Activated CD4-positive, CD25-positive, alpha-beta regulatory T cell treated with anti-CD3 and anti-CD28 coated beads, Interleukin-2, amount 50 U/mL, for 16 hours (primary cell): Measurements from ENCODE around the gene EIF5A.

Source experiments
- DNase-seq: peaks from one replicate; pipeline ENCODE4 v3.0.0-alpha.2; 2020; ENCODE audit warnings: low read depth, low spot score

The EIF5A gene

DNA sequence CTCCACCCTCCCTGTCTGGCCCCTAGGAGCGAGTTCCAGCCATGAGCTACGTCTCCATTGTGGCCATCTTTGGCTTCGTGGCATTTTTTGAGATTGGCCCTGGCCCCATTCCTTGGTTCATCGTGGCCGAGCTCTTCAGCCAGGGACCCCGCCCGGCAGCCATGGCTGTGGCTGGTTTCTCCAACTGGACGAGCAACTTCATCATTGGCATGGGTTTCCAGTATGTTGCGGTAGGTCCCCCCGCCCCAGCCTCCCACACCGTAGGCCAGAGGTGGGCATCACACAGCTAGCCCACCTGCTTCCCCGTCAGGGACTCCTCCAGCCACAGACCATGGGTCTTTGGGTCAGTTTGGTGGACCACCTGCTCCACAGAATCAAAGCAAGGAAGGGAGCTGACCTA, 21.7 kb upstream of the EIF5A start:
- DNase-seq: no peak

DNA sequence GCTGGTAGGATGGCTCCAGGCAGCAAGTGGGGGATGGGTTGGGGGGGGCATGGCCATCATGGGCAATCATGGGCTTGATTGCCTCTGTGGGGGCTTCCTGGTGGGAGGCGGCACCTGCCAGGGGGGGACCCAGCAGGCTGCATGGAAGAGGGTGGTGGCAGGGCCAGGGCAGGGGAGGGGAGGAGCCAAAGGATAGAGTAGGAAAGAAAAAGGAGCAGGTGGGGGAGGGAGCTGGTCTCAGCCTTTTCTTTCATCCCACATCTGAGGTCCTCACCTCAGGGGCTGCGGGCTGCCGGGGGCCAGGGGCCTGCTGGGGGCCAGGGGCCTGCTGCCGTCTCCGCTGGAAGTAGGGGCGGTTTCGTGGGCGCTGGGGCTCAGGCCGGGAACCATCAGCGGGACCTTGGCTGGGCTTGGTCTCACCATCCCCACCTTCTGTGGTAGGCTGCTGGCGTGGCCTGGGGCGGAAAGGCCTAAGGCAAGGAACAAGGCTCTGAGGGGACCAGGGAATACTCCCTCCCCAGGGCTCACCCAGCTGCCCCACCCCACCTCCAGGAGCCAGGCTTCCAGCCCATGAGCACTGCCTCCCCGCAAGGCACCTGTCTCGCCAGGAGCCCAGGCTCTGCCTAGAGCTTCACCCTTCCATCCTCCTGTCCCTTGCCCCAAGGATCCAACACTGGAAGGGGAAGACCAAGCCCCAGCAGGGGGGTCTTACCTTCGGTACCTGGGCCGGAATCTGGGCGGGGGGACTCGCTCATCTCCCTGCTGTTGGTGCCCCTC, 18.0 kb upstream of the EIF5A start:
- no peak for DNase-seq

DNA sequence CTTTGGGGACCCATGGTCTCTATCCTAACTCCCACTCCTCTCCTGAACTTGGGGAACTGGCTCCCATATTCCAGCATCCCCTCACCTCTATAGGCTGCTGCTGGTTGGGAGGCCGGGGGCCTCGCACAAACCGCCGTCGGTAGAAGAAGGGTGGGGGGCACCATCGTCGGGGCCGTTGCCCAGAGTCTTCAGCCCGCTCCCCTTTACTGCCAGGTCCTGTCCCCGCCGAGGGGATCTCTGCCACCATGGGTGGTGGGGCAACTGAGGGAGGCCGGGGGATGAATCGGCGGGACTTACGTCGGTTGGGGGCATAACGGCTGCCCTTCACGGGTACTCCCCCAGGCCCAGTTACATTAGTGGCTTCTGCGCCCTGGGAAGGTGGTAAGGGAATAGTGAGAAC, 17.3 kb upstream of the EIF5A start:
- DNase-seq: no peak

DNA sequence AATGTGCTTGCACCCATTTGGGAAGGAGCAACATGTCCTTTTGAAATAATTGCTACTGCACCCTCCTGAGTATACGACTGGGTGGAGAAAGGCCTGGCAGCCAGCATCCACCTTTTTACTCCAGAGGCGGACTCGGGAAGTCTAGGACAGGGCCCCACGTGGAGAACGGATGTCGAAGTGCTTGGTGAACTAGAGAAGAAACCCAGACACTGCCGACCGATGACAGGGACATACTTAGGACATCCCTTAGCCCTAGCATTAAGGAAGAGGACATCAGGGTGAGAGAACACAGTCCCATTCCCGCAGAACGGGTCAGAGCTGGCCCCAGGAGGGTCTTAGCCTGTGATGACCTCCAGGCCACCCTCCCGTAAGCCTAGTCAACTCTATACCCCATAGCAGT, 16.7 kb upstream of the EIF5A start:
- DNase-seq: no peak

DNA sequence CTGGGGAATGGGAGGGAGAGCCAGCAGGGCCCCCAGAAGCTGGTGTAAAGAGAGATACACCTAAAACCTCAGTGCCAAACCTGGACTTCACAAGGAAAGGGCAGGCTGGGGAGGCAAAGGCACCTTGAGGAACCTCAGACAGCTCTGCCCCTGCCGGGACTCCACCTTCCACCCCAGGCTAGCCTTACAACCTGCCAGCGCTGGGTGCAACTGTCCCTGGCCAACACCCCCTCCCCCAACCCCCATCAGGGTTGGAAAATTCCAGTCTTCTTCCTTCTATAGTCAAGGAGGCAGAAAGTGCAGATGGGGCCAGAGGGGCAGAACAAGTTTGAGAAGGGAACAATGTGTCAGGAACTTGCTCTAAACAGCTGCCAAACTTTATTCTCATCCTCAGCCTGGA, 15.2 kb upstream of the EIF5A start:
- no peak for DNase-seq

DNA sequence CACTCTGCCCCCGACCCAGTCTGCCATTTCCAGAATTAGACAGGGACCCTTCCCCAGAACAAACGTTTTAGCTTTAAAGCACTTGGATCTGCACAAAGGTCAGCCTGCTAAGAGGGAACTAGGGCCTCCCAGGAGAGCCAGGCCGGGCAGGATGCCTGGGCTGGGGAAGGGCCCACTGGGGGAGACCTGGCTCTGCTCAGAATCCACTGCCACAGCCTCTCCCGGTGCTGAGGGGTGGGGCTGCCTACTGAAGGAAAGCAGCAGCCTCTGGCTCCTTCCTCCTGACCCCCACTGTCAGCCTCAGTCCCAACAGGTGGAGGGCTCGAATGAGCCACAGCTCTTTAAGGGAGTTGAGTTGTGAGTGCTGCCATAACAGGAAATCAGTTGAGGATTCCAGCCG, 14.7 kb upstream of the EIF5A start:
- no peak for DNase-seq

DNA sequence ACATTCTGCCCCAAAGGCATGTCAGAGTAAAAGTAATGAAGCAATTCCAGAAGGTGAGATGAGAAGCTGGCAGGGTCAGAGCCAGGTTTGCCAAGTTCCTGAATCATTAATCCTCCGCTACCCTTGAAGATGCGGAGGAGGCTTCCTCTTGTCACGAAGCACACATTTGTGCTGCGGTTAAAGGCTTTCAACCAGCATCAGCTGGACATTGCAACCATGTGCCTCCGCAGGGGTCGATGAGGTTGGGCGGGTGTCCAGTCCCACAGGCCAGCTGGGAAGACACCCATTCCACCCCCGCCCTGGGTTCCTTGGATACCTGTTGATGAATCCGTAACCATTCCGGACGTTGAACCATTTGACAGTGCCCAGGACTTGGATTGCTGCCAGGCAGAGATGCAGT, 14.3 kb upstream of the EIF5A start:
- DNase-seq: no peak

DNA sequence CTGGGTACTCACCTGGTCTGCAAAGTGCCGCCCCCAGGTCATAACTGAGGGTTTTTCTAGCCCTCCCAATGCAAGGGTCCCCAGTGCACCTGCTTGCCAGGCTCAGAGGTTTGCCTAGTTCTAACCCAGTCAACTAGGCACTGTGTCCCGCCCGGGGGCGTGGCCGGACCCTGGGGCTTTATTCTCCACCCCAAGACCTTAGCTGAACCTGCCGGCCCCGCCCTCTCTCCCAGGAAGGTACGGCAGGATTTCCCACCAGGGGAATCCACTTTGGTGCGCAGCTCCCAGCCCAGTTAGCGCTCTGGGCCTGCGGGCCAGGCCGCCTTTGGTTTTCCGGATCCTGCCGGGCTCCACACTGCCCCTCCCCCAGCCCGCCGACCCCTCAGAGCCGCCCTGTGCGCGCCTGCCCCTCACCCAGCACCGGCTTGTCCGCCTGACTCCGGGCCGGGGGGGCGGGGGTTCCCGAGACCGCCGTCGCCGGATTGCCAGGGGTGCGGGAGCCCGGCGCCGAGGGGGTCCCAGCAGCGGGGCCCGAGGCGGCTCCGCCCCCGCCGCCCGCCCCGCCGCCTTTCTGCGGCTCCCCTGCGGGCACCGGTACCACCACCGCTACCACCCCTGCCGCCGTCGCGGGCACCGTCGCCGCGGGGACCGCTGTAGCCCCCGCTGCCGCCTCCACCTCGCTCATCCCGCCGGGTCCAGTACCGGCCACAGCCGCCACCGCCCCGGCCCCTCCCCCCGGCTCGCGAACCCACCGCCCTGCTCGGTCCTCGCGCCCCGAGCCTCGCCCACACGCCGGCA, 13.4 kb upstream of the EIF5A start:
- DNase-seq: no peak

DNA sequence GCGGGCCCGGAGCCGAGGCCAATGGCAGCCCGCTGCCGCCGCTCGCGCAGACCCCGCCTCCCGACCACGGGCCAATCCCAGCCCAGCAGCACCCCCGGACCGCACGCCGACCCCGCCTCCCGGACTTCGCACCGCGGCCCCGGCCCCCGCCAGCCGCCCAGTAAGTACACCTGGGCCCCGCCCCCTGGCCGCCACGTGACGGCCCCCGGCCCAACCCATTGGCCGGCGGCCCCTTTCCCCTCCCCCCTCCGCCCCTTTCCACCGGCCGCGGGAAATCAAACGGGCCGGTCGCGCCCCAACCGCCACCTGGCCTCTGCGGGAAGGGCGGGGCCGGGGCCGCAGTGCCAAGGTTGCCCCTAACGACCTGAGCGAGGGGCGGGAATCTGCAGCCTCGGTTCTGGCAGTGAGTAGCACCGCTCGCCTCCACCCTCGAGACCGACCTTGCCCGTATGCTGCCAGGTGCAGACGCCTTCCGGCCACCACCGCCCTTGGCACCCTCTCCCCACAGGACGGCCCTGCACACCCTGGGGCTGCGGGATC, 12.7 kb upstream of the EIF5A start, which contains the start of gene YBX2:
Gene YBX2 (minus strand): TSS at position 26 of the 540 bp plus-strand sequence. CDS start 139 bp downstream, outside the sequence.
- DNase-seq: peak; percentile 39

DNA sequence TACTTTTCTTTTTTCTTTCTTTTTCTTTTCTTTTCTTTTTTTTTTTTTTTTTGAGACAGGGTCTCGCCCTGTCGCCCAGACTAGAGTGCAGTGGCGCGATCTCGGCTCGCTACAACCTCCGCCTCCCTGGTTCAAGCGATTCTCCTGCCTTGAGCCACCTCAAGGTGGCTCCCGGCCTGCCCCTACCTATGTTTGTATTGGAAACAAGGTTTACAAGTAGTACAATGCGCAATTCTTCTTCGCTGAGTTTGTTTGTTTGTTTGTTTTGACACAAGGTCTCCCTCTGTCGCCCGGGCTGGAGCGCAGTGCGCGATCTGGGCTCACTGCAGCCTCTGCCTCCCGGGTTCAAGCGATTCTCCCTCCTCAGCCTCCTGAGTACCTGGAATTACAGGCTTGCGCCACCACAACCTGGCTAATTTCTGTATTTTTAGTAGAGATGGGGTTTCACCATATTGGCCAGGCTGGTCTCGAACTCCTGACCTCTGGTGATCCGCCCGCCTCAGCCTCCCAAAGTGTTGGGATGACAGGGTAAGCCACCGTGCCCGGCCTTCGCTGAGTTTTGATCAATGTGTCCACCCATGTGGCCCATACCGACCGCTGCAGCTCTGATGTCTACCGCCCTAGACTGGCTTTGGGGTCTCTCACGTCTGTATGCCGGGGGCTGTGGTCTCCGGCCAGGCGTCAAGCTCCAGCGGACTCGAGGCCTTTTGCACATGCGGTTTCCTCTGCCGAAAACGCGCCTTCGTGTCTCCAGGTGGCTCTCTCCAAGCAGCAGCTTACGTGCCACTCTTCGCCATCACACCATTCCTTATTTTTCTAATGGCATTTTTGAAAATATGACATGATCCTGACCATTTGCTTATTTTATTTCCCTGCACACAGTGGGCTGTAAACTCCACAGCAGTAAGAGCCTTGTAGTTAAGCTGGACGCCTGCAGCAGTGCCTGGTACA, 11.9 kb upstream of the EIF5A start:
- DNase-seq: no peak

DNA sequence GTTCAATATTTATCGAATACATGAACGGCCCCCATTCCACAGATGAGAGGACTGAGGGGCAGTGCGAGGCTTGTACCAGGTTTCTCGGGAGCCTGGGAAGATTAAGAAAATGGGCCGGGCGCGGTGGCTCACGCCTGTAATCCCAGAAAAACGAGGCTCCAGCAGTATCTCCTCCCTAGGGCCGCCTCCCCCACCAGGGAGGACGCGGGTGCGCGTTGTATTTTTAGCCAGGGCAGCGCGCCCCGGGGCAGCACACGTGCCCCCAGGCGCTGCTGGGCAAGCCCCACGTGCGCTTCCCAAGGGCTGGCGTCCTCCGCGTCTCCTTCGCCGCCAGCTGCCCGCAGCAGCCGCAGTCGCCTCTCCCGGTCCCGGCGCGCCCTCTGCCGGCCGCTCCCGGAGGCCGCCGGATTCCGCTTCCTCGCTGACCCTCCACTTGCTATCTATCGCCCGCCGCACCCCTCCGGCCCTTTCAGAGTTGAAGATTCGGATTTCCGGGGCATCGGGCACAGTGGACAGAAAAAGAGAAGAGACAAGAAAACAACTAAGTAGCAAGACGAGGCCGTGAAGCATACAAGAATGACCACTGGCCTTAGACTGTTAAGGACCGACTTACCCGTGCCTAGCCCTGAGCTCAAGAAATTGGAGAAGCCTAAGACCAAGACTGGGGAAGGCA, 11.1 kb upstream of the EIF5A start:
- DNase-seq: no peak

DNA sequence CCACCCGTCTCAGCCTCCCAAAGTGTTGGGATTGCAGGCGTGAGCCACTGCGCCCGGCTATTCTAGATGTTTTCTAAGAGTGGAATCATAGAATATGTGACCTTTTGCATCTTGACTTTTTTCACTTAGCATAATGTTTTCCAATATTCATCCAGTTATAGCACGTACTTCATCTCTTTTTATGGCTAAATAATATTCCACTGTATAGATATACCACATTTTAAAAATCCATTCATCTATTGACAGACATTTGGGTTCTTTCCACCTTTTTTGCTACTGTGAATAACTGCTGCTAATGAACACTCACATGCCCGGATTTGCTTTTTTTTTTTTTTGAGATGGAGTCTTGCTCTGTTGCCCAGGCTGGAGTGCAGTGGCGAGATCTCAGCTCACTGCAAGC, 3.2 kb upstream of the EIF5A start:
- no peak for DNase-seq

DNA sequence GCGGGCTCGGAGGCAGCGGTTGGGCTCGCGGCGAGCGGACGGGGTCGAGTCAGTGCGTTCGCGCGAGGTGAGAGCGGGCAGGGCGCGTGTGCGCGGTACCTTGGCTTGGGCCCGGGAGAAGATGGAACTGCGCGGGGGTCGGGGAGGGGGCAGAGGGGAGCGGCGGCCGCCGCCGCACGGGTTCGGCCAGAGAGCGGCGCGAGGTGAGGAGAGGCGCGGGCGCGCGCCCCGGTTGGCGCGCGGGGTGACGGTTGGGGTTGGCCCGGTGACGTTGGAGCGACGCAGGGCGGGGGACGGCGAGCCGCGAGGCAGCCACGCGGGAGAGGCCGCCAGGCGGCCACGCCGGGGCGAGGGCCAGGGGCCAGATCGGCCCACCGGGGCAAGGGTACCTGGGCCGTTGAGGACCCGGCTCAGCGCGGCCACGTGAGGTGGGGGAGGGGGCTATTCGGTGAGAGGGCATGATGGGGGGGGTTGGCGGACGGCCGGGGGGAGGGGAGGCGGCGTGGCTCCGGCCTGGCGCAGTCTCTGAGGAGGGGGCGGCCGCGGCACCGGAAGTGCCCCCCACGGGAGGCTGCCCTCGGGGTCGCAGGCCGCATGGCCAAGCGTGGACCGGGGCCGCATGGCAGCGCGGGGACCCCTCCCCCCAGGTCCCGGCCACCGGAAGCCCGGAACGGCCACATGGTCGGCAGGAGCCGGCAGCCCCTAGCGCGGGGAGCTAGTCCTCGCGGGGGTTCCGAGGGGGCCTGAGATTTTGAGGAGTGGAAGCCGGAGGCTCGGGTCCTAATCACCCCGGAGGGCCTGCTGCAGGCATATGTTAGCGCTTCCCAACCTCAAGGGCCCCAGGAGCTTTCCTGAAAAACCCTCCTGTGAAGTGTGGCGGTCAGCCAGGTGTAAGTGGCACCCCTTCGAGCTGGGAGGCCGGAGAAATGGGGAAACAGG, 527 bp downstream of the EIF5A start:
- peak; percentile 16 for DNase-seq

DNA sequence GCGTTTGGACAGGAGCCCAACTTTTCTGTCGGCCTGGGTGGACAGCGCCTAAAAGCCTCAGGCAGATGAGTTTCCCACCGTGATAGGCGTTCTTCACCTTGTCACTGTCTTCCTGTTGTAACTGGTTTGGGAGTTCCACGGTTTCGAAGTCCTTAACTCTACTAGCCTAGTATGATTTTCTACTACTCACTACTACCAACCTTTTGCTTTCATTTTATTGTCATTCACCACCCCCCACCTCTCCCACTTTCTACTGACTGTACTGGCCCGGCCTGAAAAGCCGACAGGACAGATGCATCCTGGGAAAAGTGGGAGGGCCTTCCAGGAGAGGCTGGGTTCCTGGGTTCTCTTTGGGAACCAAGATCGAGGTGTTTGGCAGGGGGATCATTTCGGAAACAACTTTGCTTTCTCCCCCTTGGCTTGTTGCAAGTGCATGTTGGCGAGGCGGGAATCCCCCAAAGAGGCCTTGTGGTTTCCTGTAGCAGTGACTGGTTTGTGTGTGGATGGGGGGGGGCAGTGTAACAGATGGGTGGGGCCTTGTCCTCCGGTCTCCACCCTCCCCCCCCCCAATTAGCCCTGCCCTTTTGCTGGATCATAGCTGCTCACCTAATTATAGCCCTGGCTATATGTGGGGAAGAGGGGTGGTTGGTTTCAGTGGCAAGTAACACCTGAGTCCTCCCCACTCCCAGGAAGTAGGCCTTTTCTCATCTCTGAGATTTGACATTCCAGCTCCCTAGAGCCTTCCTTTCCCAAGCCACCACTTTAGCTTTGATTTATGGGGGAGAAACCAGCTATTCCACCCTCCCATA, 1.4 kb downstream of the EIF5A start:
- DNase-seq: peak; percentile 75

DNA sequence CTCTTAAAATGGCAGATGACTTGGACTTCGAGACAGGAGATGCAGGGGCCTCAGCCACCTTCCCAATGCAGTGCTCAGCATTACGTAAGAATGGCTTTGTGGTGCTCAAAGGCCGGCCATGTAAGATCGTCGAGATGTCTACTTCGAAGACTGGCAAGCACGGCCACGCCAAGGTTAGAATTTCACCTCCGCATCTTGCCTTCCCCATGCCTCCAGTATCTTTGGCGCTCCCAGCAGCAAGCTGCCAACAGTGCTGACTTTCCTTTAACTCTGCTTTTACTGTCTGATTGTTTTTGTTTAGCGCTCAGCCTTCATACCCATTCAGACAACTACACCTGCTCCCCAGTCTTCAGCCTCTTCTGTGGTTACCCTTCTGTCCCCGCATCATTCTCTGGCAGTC, 2.2 kb downstream of the EIF5A start:
- DNase-seq: no peak

DNA sequence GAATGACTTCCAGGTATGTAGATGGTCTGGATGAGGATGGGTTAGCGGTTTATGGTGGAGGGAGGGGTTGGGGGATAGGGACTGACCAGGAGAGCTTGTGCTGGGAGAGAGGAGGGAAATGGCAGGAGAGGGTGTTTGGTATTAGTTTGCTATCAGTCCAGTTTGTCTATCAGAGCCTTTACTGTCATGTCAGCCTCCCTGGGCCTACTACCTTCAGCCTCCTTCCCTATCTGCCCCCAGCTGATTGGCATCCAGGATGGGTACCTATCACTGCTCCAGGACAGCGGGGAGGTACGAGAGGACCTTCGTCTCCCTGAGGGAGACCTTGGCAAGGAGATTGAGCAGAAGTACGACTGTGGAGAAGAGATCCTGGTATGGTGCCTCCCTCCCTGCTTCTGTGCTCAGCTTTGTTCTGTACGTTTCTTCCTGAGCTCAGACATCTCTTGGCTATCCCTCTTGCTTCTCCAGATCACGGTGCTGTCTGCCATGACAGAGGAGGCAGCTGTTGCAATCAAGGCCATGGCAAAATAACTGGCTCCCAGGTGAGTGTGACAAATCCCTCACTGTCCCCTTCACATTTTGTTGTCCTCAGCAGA, 3.8 kb downstream of the EIF5A start:
- DNase-seq: no peak

DNA sequence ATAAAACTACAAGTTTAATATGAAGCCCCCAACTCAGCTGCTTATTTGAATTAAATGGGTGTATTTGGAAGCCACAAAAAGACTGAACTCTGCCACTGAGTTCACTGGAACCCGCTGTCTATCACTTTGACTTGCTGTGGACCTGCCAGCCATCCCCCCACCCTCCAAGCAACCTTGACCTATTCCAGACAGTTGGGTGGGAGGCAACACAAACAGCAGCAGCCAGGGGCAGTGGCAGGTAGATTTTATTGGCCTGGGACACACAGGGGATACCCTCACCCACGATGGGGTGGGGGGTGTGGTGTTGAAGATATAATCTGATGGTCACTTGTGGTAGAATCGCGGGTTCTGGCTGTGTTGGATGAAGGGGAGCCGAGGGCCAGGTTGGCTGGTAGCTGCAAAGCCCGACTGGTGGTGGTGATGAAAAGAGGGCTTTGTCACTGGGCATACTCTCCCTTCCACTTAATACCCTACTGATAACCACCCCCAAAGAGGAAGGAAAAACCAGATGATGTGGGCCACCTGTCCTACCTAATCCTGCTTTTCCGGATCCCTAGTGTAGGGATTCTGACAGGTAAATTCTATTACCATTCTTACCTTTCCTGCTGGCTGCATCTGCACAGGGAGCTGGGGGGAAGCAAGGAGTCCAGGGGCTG, 5.1 kb downstream of the EIF5A start:
- no peak for DNase-seq
